Keratinocyte (primary cell): ENCODE results near the gene CGB7. TPM values are rescaled to one million over a fixed set of nuclear protein-coding genes. Genes with fewer than 3 reads are reported as not detected.

ENCODE experiments used
- DNase-seq: peaks from one replicate; pipeline ENCODE4 v3.0.0-alpha.2; 2011; ENCODE audit warnings: low read depth, missing footprints, low spot score
- FAIRE-seq: peaks from 2 replicates; lab custom pipeline; 2011; peaks lifted over from hg19 to GRCh38; lab: Jason Lieb, UNC
- H2AFZ ChIP-seq: 2 replicates; pipeline ENCODE4 v1.6.0; 2012; ENCODE audit warnings: low read length, control low read depth, inconsistent platforms; ENCODE audit not compliant: control insufficient read depth
- H3K27ac ChIP-seq: 2 replicates; pipeline ENCODE4 v1.5.1; 2011; ENCODE audit warnings: low read length; ENCODE audit not compliant: control insufficient read depth, insufficient read depth
- H3K27me3 ChIP-seq: 3 replicates; pipeline ENCODE4 v1.6.0; 2011; ENCODE audit warnings: low read length; ENCODE audit not compliant: control insufficient read depth, insufficient read depth; ENCODE audit errors: extremely low read depth
- H3K36me3 ChIP-seq, 2 experiments: 2 replicates in 1 of 2; 3 replicates in 1 of 2; pipeline ENCODE4 v1.5.1; 2011; ENCODE audit warnings: low read length in 2 of 2, mild to moderate bottlenecking in 1 of 2; ENCODE audit not compliant: control insufficient read depth in 2 of 2, insufficient read depth in 2 of 2; ENCODE audit errors: extremely low read depth in 1 of 2
- H3K4me1 ChIP-seq: 3 replicates; pipeline ENCODE4 v1.5.1; 2011; ENCODE audit warnings: low read length; ENCODE audit not compliant: control insufficient read depth, insufficient read depth; ENCODE audit errors: extremely low read depth
- H3K4me2 ChIP-seq: 3 replicates; pipeline ENCODE4 v1.6.0; 2011; ENCODE audit warnings: low read depth, low read length; ENCODE audit not compliant: control insufficient read depth, insufficient read depth; ENCODE audit errors: extremely low read depth
- H3K4me3 ChIP-seq, 3 experiments: fragments of 200-600 bp in 1 of 3; sonication (generic) in 1 of 3; 2 replicates in 2 of 3; 3 replicates in 1 of 3; pipeline ENCODE4 v1.5.1; 2011 to 2016; ENCODE audit warnings: low read length in 3 of 3, mild to moderate bottlenecking in 3 of 3, control low read depth in 2 of 3, inconsistent platforms in 1 of 3, low read depth in 1 of 3, mixed read lengths in 1 of 3, mixed run types in 1 of 3, moderate library complexity in 1 of 3; ENCODE audit not compliant: control insufficient read depth in 2 of 3, insufficient read depth in 2 of 3; ENCODE audit errors: extremely low read depth in 1 of 3
- H3K79me2 ChIP-seq: 2 replicates; pipeline ENCODE4 v1.6.0; 2012; ENCODE audit warnings: low read length; ENCODE audit not compliant: control insufficient read depth, insufficient read depth
- H3K9ac ChIP-seq: 3 replicates; pipeline ENCODE4 v1.6.0; 2011; ENCODE audit warnings: low read length; ENCODE audit not compliant: control insufficient read depth, insufficient read depth; ENCODE audit errors: extremely low read depth
- H3K9me1 ChIP-seq: 3 replicates; pipeline ENCODE4 v1.6.0; 2011; ENCODE audit warnings: low read length; ENCODE audit not compliant: control insufficient read depth, insufficient read depth; ENCODE audit errors: extremely low read depth
- H3K9me3 ChIP-seq: 2 replicates; pipeline ENCODE4 v1.5.1; 2012; ENCODE audit warnings: low read depth, low read length; ENCODE audit not compliant: control insufficient read depth
- H4K20me1 ChIP-seq: 3 replicates; pipeline ENCODE4 v1.6.0; 2011; ENCODE audit warnings: low read length; ENCODE audit not compliant: control insufficient read depth, insufficient read depth; ENCODE audit errors: extremely low read depth
- CTCF ChIP-seq, 3 experiments: IDR thresholded peaks in 1 of 3; conservative IDR thresholded peaks in 1 of 3; optimal IDR thresholded peaks in 1 of 3; 2 replicates in 2 of 3; 3 replicates in 1 of 3; pipeline versions ENCODE3 to v1.5.1; 2011; ENCODE audit warnings: low read length in 3 of 3, mild to moderate bottlenecking in 3 of 3, moderate library complexity in 2 of 3, control low read depth in 1 of 3, inconsistent platforms in 1 of 3; ENCODE audit not compliant: insufficient read depth in 2 of 3; ENCODE audit errors: extremely low read depth in 1 of 3
- EZH2 ChIP-seq: IDR thresholded peaks from one replicate; pipeline ENCODE4 v1.6.1; 2012; ENCODE audit warnings: inconsistent platforms, mild to moderate bottlenecking, low read length, moderate library complexity
- dilution Hi-C: fragments of 300-500 bp; cut with MboI; formaldehyde crosslinking; loops from one replicate; pipeline ENCODE4 v1.7.0; 2020; ENCODE audit warnings: low sequenced_read_pairs; ENCODE audit not compliant: extremely low pct_ligation_motif_present
- polyA plus RNA-seq, 5 experiments: library from polyadenylated mRNA; depleted of rRNA in 3 of 5; stranded (reverse) in 3 of 5; stranded (forward) in 1 of 5; unstranded in 1 of 5; fragments of >200 nt; gene quantifications; 1 replicate in 1 of 5; 2 replicates in 3 of 5; 3 replicates in 1 of 5; pipeline versions ENCODE4 v1.2.1 to v1.2.3, GENCODE V29; 2011 to 2012; ENCODE audit warnings: missing spikeins in 2 of 5, low read depth in 1 of 5, low replicate concordance in 1 of 5

CGB7 gene
- polyA plus RNA-seq, 1 donor (not counting 4 experiments of a cell fraction or from before 2014, with no cell fraction given) = 0.92 TPM

DNA sequence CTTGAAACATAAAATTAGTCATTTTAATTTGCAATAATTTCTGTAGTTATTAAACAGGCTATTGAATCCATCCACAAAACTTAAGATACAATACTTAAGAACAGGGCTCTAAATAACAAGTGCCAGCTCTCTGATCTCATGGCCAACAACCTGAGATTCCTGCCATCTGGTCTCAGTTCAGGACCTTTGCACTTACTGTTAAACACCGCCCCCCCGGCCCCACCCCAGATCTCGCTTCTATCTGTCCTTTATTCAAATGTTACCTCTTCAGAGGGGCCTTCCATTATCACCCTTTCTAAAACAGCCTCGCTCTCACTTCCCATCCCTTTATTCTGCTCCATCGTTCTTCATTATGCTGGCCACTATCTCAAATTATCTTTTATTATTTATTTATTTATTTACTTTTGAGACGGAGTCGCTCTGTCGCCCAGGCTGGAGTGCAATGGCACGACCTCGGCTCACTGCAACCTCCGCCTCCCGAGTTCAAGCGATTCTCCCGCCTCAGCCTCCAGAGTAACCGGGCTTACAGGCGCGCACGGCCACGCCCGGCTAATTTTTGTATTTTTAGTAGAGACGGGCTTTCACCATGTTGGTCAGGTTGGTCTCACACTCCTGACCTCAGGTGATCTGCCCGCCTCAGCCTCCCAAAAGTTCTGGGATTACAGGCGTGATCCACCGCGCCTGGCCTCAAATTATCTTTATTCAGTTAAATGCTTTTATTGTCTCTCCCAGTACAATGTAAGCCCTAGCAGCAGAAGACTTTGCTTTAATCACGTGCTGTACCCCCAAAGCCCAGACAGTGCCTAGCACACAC is 26.9 kb upstream of the CGB7 start:
- no peaks in the 10 kb centered on the region for H3K9me1 ChIP-seq
- H3K4me3 ChIP-seq = peak overlapping the region; percentile 24 to 88 (median 75)
- TF ChIP-seq CTCF (optimal IDR thresholded peaks at IDR 0.05 in 1 of 3, IDR thresholded peaks at IDR 0.05 in 1 of 3, conservative IDR thresholded peaks at IDR 0.05 in 1 of 3; ENCODE audit: extremely low read depth in 1 of 3, insufficient read depth in 2 of 3, low read length in 3 of 3) = no peak
- no peak for TF ChIP-seq EZH2
- H3K27me3 ChIP-seq = no peaks in the 10 kb centered on the region
- peaks cover 7 to 15% of the 10 kb centered on the region in 2 experiments for H3K36me3 ChIP-seq
- H3K27ac ChIP-seq = peak overlapping the region; percentile 83
- H3K4me2 ChIP-seq = peak overlapping the region; percentile 79
- no peak for FAIRE-seq
- peak overlapping the region; percentile 79 for H2AFZ ChIP-seq
- peaks cover 16% of the 10 kb centered on the region for H4K20me1 ChIP-seq
- H3K9ac ChIP-seq = peak overlapping the region; percentile 91
- H3K4me1 ChIP-seq = peaks cover 16% of the 10 kb centered on the region
- no peaks in the 10 kb centered on the region for H3K9me3 ChIP-seq
- H3K79me2 ChIP-seq = peaks cover 39% of the 10 kb centered on the region
- dilution Hi-C loops = no loop called here
- DNase-seq = no peak

GRCh38 chr19:49081273-49081672 is 23.7 kb upstream of the CGB7 start:
- DNase-seq (no peak), FAIRE-seq (no peak)
- Histone ChIP-seq H3K36me3 (no peaks in the 10 kb centered on the region), H3K4me3 (no peak overlapping the region), H3K27me3 (no peaks in the 10 kb centered on the region), H3K9me3 (no peaks in the 10 kb centered on the region), H4K20me1 (no peaks in the 10 kb centered on the region), H3K79me2 (peaks cover 10% of the 10 kb centered on the region), H3K4me1 (peaks cover 4% of the 10 kb centered on the region), H3K27ac (no peak overlapping the region), H3K4me2 (no peak overlapping the region), H2AFZ (no peak overlapping the region), H3K9me1 (no peaks in the 10 kb centered on the region), H3K9ac (no peak overlapping the region)
- no peak for TF ChIP-seq CTCF (optimal IDR thresholded peaks at IDR 0.05 in 1 of 3, IDR thresholded peaks at IDR 0.05 in 1 of 3, conservative IDR thresholded peaks at IDR 0.05 in 1 of 3; ENCODE audit: extremely low read depth in 1 of 3, insufficient read depth in 2 of 3, low read length in 3 of 3)
- TF ChIP-seq EZH2 = no peak
- dilution Hi-C loops = no loop called here
